GM12801 (cell line): Measurements from ENCODE around the gene HSPA1B.

Source experiments
- CTCF ChIP-seq: IDR thresholded peaks from one replicate; pipeline ENCODE4 v1.5.1; 2011; ENCODE audit warnings: control low read depth; ENCODE audit not compliant: insufficient read length; ENCODE audit errors: extremely low read depth

Gene HSPA1B

GRCh38 chr6:31874836-31875572 is 47.5 kb downstream of the HSPA1B start:
- TF ChIP-seq CTCF: no peak

DNA sequence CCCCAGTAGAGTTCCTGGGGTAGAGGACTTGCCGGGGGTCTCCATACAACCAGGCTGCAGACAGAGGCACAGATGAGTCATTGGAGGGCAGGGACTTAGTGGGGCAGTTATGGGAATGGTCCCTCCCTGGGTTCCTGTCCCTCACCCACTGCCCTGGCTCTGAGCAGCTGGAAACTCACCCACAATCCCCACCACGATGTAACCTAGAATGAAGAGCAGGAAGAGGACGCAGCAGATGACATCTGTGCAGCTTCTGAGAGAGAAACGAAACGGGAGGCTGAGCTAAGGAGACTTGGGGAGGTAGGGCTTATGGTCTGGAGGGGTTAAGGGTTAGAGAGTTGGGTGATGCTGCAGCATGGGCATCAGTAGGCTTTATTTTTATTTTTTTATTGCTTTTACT is 48.3 kb downstream of the HSPA1B start:
- no peak for TF ChIP-seq CTCF

- no peak for TF ChIP-seq CTCF
Observed at GRCh38 chr6:31876357-31876756, 48.8 kb downstream of the HSPA1B start.

GRCh38 chr6:31877125-31877650 is 49.6 kb downstream of the HSPA1B start:
- TF ChIP-seq CTCF: no peak

- no peak for TF ChIP-seq CTCF
Observed at GRCh38 chr6:31877651-31878161, 50.2 kb downstream of the HSPA1B start.

DNA sequence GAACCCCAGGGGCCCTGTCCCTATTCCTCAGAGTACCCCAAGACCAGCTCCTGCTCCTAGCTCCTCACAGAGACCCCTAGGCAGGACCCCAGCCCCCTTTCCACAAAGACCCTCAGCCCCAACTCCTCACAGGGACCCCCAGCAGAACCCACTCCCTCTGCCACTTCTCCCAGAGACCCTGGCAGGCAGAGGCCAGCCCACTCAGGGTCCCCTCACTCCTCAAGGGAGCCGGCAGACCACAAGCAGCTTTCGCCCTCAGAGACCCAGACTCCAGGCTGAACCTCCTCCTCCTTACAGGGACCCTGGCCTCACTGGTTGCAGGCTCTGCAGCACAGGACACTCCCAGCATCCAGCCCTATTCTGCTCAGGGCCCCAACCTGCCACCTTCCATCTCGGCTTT is 50.7 kb downstream of the HSPA1B start:
- TF ChIP-seq CTCF: no peak

GRCh38 chr6:31878726-31879125 is 51.2 kb downstream of the HSPA1B start, which contains the start of gene SLC44A4:
Gene SLC44A4 (minus strand): TSS chr6:31878997. CDS start chr6:31878980, 17 bp downstream.
- no peak for TF ChIP-seq CTCF
